ENCODE measurements around the gene SULT2B1. TPM values are rescaled to one million over a fixed set of nuclear protein-coding genes. Genes with fewer than 3 reads are reported as not detected.

The SULT2B1 gene
- total and polyA plus RNA-seq, 2 donors, result 0.30 to 0.42 TPM

DNA sequence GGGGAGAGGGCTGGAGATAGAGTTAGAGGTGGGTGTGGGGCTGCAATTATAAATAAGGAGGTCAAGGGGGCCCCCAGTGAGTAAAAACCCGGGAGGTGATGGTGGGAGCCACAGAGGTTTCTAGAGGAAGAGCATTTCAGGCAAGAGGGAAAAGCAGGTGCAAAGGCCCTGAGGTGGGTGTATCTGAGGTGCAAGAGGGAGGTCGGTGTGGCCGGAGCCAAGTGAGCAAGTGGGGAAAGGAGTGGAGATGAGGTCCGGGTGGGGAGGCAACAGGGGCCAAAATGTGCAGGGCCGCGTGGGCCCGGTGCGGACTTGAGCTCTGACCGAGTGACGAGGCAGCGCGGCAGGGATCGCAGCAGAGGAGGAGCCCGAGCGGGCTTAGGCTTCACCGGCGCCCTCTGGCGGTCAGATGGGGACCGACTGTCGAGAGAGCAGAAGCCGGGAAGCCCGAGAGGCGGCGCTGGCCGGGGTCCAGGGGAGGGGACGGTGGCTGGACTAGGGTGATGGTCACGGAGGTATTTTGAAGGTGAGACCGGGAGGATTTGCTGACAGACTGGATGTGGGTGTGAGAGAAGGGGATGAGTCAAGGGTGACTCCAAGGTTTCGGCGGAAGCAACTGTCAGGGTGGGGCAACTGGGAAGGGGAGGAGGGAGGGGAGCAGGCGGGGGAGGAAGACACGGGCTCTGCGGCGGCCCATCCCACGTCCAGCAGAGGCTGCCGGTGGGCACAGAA is 36.9 kb downstream of the SULT2B1 start:
- 4% methylated on average over 36 of the region's 36 CpGs for WGBS
- DNase-seq (ENCODE audit: extremely low spot score), result peak; percentile 43
- no peaks in the 10 kb centered on the region for H3K36me3 ChIP-seq (ENCODE audit: insufficient read depth)
- H3K27ac ChIP-seq (ENCODE audit: low read depth), result no peak overlapping the region
- no peak overlapping the region for H3K4me3 ChIP-seq (ENCODE audit: low read depth, low read length)
- no peaks in the 10 kb centered on the region for H3K4me1 ChIP-seq (ENCODE audit: insufficient read depth)

DNA sequence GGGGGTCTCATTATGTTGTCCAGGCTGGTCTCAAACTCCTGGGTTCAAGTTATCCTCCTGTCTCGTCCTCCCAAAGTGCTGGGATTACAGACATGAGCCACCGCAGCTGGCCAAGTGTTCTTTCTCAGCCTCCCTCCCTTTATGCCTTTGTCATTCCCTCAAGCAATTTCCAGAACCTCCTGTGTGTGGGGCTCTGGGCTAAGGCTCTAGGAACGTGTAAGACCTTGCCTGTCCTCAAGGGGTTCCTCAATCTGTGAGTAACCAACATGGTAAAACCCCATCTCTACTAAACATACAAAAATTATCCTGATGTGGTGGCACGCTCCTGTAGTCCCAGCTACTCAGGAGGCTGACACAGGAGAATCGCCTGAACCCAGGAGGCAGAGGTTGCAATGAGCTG is 39.0 kb downstream of the SULT2B1 start:
- 77% methylated on average over 5 of the region's 5 CpGs for WGBS
- no peak overlapping the region for H3K27ac ChIP-seq (ENCODE audit: low read depth)
- H3K36me3 ChIP-seq (ENCODE audit: insufficient read depth), result no peaks in the 10 kb centered on the region
- H3K4me3 ChIP-seq (ENCODE audit: low read depth, low read length), result no peak overlapping the region
- no peak for DNase-seq (ENCODE audit: extremely low spot score)
- no peaks in the 10 kb centered on the region for H3K4me1 ChIP-seq (ENCODE audit: insufficient read depth)

DNA sequence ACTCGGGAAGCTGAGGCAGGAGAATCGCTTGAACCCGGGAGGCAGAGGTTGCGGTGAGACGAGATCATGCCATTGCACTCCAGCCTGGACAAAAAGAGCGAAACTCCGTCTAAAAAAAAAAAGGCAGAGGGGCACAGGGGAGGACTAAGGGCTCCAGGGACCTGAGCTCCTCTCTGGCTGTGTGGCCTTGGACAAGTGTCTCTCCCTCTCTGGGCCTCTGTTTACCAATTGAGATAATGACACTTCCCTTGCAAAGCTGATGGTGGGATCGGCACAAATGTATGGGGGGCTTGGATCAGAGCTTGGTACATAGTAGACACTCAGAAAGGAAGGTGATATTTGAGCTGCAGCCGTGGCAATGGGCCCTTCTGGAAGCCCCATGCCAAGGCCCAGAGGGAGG is 43.2 kb downstream of the SULT2B1 start:
- DNase-seq (ENCODE audit: extremely low spot score), result no peak
- H3K36me3 ChIP-seq (ENCODE audit: insufficient read depth), result no peaks in the 10 kb centered on the region
- WGBS, result 82% methylated on average over 9 of the region's 9 CpGs
- H3K27ac ChIP-seq (ENCODE audit: low read depth), result no peak overlapping the region
- no peak overlapping the region for H3K4me3 ChIP-seq (ENCODE audit: low read depth, low read length)
- H3K4me1 ChIP-seq (ENCODE audit: insufficient read depth), result no peaks in the 10 kb centered on the region

DNA sequence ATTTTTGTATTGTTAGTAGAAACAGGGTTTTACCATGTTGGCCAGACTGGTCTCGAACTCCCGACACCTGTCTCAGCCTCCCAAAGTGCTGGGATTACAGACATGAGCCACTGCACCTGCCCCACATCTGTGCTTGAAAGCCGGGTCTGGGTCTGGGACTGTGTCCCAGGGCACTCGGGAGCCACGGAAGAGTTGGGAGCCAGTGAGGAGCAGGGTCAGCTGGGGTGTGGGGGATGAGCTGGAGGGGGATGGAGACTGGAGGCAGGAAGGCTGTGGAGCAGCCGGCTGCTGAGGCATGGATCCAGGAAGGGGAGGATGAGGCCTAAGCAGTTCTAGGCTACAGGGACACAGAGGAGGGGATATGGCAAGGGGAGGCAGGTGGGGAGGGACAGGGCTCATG is 43.9 kb downstream of the SULT2B1 start:
- H3K4me1 ChIP-seq (ENCODE audit: insufficient read depth), result no peaks in the 10 kb centered on the region
- H3K27ac ChIP-seq (ENCODE audit: low read depth), result no peak overlapping the region
- no peak overlapping the region for H3K4me3 ChIP-seq (ENCODE audit: low read depth, low read length)
- 71% methylated on average over 6 of the region's 6 CpGs for WGBS
- no peak for DNase-seq (ENCODE audit: extremely low spot score)
- H3K36me3 ChIP-seq (ENCODE audit: insufficient read depth), result no peaks in the 10 kb centered on the region

DNA sequence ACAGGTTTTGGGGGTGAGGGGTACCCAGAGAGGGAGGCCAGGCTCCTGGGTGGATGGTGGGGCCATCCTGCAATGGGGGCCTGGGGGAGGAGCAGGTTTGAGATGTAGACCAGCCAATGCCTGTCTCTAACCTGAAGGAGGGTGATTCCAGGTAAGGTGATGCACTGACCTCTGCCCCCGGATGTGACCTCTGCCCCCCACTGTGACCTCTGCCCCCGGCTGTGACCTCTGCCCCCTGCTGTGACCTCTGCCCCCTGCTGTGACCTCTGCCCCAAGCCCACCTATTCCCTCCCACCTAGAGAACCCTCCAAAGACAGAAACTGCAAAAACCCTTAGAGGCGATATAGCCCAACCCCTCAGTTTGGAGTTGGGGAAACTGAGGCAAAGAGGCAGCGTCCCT is 44.3 kb downstream of the SULT2B1 start:
- 78% methylated on average over 4 of the region's 4 CpGs for WGBS
- H3K27ac ChIP-seq (ENCODE audit: low read depth), result no peak overlapping the region
- no peaks in the 10 kb centered on the region for H3K36me3 ChIP-seq (ENCODE audit: insufficient read depth)
- no peaks in the 10 kb centered on the region for H3K4me1 ChIP-seq (ENCODE audit: insufficient read depth)
- DNase-seq (ENCODE audit: extremely low spot score), result no peak
- H3K4me3 ChIP-seq (ENCODE audit: low read depth, low read length), result no peak overlapping the region

DNA sequence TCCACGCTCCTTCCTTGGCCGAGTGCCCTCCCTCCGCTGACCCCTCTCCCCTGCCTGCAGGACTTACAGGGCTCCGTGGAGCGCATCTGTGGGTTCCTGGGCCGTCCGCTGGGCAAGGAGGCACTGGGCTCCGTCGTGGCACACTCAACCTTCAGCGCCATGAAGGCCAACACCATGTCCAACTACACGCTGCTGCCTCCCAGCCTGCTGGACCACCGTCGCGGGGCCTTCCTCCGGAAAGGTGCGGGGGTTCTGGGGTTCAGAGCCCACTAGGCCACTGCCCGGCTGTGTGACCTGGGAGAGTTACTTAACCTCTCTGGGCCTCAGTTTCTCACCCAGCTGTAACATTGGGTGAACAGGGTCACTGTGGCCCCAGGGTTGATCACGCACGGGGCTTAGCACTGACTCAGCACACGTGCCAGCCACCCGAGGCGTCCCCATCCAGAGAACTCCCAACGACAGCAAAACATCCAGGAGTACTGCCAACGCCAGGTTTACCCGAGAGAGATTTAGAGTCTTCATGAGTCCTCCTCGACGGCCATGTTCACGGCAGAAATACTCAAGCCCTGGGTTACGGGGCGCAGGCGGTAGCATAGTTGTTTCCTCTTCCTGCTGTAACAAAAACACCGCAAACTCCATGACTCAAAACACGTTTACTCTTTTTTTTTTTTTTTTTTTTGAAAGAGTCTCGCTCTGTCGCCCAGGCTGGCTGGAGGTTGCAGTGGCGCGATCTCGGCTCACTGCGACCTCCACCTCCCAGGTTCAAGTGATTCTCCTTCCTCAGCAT is 44.9 kb downstream of the SULT2B1 start:
- H3K4me3 ChIP-seq (ENCODE audit: low read depth, low read length), result no peak overlapping the region
- no peaks in the 10 kb centered on the region for H3K4me1 ChIP-seq (ENCODE audit: insufficient read depth)
- no peak overlapping the region for H3K27ac ChIP-seq (ENCODE audit: low read depth)
- WGBS, result 79% methylated on average over 39 of the region's 39 CpGs
- H3K36me3 ChIP-seq (ENCODE audit: insufficient read depth), result no peaks in the 10 kb centered on the region
- DNase-seq (ENCODE audit: extremely low spot score), result no peak

DNA sequence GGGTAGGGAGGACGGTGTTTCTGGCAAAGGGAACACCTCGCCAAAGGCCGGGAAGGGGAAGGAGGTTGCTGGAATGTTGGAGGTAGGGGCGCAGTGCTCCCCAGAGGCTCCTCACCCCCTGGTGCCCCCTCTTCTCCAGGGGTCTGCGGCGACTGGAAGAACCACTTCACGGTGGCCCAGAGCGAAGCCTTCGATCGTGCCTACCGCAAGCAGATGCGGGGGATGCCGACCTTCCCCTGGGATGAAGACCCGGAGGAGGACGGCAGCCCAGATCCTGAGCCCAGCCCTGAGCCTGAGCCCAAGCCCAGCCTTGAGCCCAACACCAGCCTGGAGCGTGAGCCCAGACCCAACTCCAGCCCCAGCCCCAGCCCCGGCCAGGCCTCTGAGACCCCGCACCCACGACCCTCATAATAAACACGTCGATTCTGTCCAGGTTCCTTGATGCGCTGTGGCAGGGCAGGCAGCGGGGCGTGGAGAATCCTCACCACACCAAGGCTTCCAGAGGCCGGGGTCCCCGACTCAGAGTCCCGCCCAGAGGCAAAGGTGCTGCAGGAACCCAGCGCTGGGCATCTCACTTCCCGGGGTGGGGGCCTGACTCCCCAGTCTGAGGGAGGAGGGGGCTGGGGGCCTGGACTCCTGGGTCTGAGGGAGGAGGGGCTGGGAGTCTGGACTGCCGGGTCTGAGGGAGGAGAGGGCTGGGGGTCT is 47.2 kb downstream of the SULT2B1 start:
- Histone ChIP-seq H3K36me3 (ENCODE audit: insufficient read depth) (no peaks in the 10 kb centered on the region), H3K4me3 (ENCODE audit: low read depth, low read length) (no peak overlapping the region), H3K27ac (ENCODE audit: low read depth) (no peak overlapping the region), H3K4me1 (ENCODE audit: insufficient read depth) (no peaks in the 10 kb centered on the region)
- DNase-seq (ENCODE audit: extremely low spot score), result no peak
- 69% methylated on average over 30 of the region's 30 CpGs for WGBS

DNA sequence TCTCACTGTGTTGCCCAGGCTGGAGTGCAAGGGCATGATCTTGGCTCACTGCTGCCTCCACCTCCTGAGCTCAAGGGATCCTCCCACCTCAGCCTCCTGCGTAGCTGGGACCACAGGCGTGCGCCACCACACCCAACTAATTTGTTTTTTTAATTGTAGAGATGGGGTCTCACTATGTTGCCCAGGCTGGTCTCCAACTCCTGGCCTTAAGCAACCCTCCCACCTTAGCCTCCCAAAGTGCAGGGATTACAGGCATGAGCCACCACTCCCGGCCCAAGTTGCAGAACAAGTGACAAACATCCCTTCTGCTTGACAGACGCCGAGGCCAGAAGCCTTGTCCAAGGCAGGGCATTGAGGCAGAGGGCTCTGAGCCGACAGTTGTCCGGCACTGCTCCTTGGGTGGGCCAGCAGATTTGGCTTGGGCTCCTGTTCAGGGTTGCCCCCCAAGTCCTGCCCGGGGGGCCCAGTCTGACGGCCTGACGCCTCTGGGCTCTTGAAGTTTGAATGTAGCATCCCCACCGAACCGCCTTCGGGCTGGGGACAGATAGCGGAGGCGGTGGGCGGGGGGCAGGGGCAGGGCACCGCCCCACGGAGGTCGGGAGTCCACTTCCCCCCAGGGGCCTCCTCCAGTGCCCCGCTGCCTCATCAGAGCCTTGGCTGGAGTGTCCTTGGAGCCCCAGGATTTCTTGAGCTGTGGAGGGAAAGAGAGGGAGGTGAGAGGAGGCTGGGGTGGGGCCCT is 48.9 kb downstream of the SULT2B1 start:
- DNase-seq (ENCODE audit: extremely low spot score), result no peak
- Histone ChIP-seq H3K36me3 (ENCODE audit: insufficient read depth) (no peaks in the 10 kb centered on the region), H3K4me1 (ENCODE audit: insufficient read depth) (no peaks in the 10 kb centered on the region), H3K27ac (ENCODE audit: low read depth) (no peak overlapping the region), H3K4me3 (ENCODE audit: low read depth, low read length) (no peak overlapping the region)
- WGBS, result 88% methylated on average over 21 of the region's 21 CpGs

DNA sequence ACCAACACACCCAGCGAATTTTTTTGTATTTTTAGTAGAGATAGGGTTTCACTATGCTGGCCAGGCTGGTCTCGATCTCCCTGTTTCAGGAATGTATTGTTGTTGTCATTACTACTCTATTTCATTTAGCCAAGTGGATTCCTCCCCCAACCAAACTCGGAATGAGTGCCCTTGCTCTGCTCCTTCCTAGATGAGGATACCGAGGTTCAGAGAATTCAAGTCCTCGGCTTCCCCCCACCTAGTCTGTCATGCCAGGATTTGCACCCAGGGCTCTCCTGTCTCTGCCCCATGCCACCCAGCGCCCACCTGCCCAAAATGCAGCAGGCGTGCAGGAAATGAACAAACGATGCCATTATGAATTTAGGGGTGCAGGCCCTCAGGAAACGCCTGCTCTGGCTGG is 51.0 kb downstream of the SULT2B1 start:
- no peak for DNase-seq (ENCODE audit: extremely low spot score)
- Histone ChIP-seq H3K4me1 (ENCODE audit: insufficient read depth) (no peaks in the 10 kb centered on the region), H3K4me3 (ENCODE audit: low read depth, low read length) (no peak overlapping the region), H3K27ac (ENCODE audit: low read depth) (no peak overlapping the region), H3K36me3 (ENCODE audit: insufficient read depth) (no peaks in the 10 kb centered on the region)
- 84% methylated on average over 9 of the region's 9 CpGs for WGBS

DNA sequence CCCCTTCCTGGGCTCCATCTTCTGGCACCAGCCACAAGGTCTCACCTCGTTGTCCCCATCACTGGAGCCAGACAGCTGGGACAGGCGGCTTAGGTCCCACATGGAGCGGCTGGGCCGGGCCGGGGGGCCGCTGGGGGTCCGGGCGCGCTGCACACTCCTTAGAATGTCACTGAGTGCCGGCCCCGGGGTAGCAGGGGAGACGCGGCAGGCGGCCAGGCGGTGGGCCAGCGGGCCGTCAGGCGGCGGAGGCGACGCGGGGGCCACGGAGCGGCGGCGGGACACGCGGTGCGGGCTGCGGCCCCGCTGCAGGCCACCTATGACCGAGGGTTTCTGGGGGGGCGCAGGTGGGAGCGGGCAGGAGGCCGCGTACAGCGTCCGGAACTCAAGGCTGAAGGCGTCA is 51.5 kb downstream of the SULT2B1 start:
- H3K36me3 ChIP-seq (ENCODE audit: insufficient read depth), result no peaks in the 10 kb centered on the region
- DNase-seq (ENCODE audit: extremely low spot score), result no peak
- no peak overlapping the region for H3K4me3 ChIP-seq (ENCODE audit: low read depth, low read length)
- WGBS, result 92% methylated on average over 39 of the region's 39 CpGs
- H3K27ac ChIP-seq (ENCODE audit: low read depth), result no peak overlapping the region
- no peaks in the 10 kb centered on the region for H3K4me1 ChIP-seq (ENCODE audit: insufficient read depth)

DNA sequence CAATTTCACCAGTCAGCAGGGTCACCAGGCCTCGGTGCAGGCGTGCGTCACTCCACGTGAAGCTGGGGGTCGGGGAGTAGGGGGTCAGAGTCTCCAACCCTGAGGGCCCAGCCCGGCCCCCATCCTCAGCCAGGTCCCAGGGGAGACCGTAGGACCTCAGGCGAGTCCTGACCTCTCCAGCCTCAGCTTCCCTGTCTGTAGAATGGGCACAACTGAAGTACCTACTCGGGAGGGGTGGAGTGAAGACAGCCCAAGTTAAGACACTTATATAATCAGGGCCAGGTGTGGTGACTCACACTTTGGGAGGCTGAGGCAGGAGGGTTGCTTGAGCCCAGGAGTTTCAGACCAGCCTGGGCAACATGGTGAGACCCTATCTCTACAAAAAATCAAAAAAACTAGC is 51.9 kb downstream of the SULT2B1 start:
- Histone ChIP-seq H3K36me3 (ENCODE audit: insufficient read depth) (no peaks in the 10 kb centered on the region), H3K4me3 (ENCODE audit: low read depth, low read length) (no peak overlapping the region), H3K4me1 (ENCODE audit: insufficient read depth) (no peaks in the 10 kb centered on the region), H3K27ac (ENCODE audit: low read depth) (no peak overlapping the region)
- no peak for DNase-seq (ENCODE audit: extremely low spot score)
- 91% methylated on average over 9 of the region's 9 CpGs for WGBS

DNA sequence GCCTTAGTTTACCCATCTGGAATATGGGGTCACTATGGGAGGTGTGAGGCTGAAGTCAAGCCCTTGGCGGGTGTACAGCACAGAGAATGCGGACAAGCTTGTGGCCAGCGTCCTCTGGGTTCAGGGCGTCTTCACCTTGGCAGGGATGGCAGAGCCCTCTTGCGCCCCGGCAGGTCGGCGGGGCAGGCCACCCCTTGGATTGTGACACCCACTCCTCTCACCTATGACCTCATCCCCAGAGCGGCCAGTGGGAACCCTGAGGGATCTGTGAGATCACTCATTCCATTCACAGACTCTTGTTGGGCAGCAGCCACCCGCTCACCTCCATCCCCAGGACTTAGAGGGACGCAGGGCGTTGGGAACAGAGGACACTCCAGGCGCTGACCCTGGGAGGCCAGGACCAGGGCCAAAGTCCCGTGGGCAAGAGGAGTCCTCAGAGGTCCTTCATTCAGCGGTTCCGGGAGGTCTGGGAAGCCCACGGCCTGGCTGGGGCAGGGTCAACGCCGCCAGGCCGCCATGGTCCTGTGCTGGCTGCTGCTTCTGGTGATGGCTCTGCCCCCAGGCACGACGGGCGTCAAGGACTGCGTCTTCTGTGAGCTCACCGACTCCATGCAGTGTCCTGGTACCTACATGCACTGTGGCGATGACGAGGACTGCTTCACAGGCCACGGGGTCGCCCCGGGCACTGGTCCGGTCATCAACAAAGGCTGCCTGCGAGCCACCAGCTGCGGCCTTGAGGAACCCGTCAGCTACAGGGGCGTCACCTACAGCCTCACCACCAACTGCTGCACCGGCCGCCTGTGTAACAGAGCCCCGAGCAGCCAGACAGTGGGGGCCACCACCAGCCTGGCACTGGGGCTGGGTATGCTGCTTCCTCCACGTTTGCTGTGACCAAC is 54.7 kb downstream of the SULT2B1 start, which contains the start of gene SPACA4:
Gene SPACA4, plus strand, starts transcription at position 280 of the 896 bp plus-strand sequence. Its CDS starts 237 bp downstream, at position 517.
- 90% methylated on average over 39 of the region's 39 CpGs for WGBS
- Histone ChIP-seq H3K4me3 (ENCODE audit: low read depth, low read length) (no peak within 1 kb of the TSS), H3K27ac (ENCODE audit: low read depth) (no peak within 1 kb of the TSS), H3K4me1 (ENCODE audit: insufficient read depth) (no peaks in the 10 kb centered on the region), H3K36me3 (ENCODE audit: insufficient read depth) (no peaks in the 10 kb centered on the region)
- no peak for DNase-seq (ENCODE audit: extremely low spot score)
